H9 (cell line): ENCODE measurements around the gene SDHB. TPM values are rescaled to one million over a fixed set of nuclear protein-coding genes. Genes with fewer than 3 reads are reported as not detected.
A peak's percentile ranks its signal among the peaks of the same experiment; 100 is the strongest.

Experiments used
- DNase-seq: peaks from one replicate; pipeline ENCODE4 v3.0.0-alpha.2; 2017
- H2AFZ ChIP-seq: one replicate; pipeline ENCODE4 v1.6.1; 2013; ENCODE audit warnings: mild to moderate bottlenecking, low read length, control low read depth, moderate library complexity
- H2AK5ac ChIP-seq: 2 replicates; pipeline ENCODE4 v1.6.1; 2013; ENCODE audit warnings: low read length, control low read depth, mixed read lengths; ENCODE audit not compliant: insufficient read length
- H2BK120ac ChIP-seq: one replicate; pipeline ENCODE4 v1.6.1; 2013; ENCODE audit warnings: low read depth, mild to moderate bottlenecking, low read length, control low read depth, inconsistent platforms; ENCODE audit not compliant: poor library complexity, severe bottlenecking
- H2BK12ac ChIP-seq: 2 replicates; pipeline ENCODE4 v1.6.1; 2013; ENCODE audit warnings: low read length, control low read depth, mixed read lengths, low read depth; ENCODE audit not compliant: insufficient read length
- H2BK15ac ChIP-seq: 2 replicates; pipeline ENCODE4 v1.6.1; 2013; ENCODE audit warnings: low read depth, low read length, control low read depth
- H2BK20ac ChIP-seq: one replicate; pipeline ENCODE4 v1.6.1; 2013; ENCODE audit warnings: low read depth, mild to moderate bottlenecking, low read length, control low read depth, inconsistent platforms; ENCODE audit not compliant: poor library complexity, severe bottlenecking
- H2BK5ac ChIP-seq: 2 replicates; pipeline ENCODE4 v1.6.1; 2013; ENCODE audit warnings: low read length, control low read depth, mixed read lengths; ENCODE audit not compliant: insufficient read length
- H3K14ac ChIP-seq: 2 replicates; pipeline ENCODE4 v1.6.1; 2013; ENCODE audit warnings: low read length, control low read depth; ENCODE audit not compliant: insufficient read depth
- H3K18ac ChIP-seq: 2 replicates; pipeline ENCODE4 v1.6.1; 2013; ENCODE audit warnings: low read depth, mild to moderate bottlenecking, mixed read lengths, low read length, control low read depth; ENCODE audit not compliant: insufficient read length
- H3K23ac ChIP-seq: 2 replicates; pipeline ENCODE4 v1.6.1; 2013; ENCODE audit warnings: low read length, control low read depth, mixed read lengths, low read depth; ENCODE audit not compliant: insufficient read length
- H3K23me2 ChIP-seq: 2 replicates; pipeline ENCODE4 v1.6.1; 2013; ENCODE audit warnings: low read depth, mild to moderate bottlenecking, mixed read lengths, low read length, control low read depth; ENCODE audit not compliant: insufficient read length, poor library complexity, severe bottlenecking
- H3K27ac ChIP-seq: 2 replicates; pipeline ENCODE4 v1.5.1; 2013; ENCODE audit warnings: low read length, control low read depth, mixed read lengths, low read depth; ENCODE audit not compliant: insufficient read length
- H3K27me3 ChIP-seq: 2 replicates; pipeline ENCODE4 v1.6.1; 2013; ENCODE audit warnings: low read length, control low read depth, inconsistent platforms; ENCODE audit not compliant: insufficient read depth
- H3K4ac ChIP-seq: 2 replicates; pipeline ENCODE4 v1.6.1; 2013; ENCODE audit warnings: low read depth, mild to moderate bottlenecking, control low read depth, inconsistent platforms, low read length, moderate library complexity
- H3K4me1 ChIP-seq: 2 replicates; pipeline ENCODE4 v1.6.1; 2013; ENCODE audit warnings: low read length, control low read depth, inconsistent platforms; ENCODE audit not compliant: insufficient read depth
- H3K4me2 ChIP-seq: 2 replicates; pipeline ENCODE4 v1.6.1; 2013; ENCODE audit warnings: low read length, control low read depth, mixed read lengths; ENCODE audit not compliant: insufficient read length, insufficient read depth
- H3K56ac ChIP-seq: 2 replicates; pipeline ENCODE4 v1.6.1; 2013; ENCODE audit warnings: low read depth, mild to moderate bottlenecking, mixed read lengths, low read length, control low read depth; ENCODE audit not compliant: insufficient read length
- H3K79me1 ChIP-seq: 2 replicates; pipeline ENCODE4 v1.6.1; 2013; ENCODE audit warnings: low read depth, mild to moderate bottlenecking, moderate library complexity, low read length, control low read depth, inconsistent platforms; ENCODE audit not compliant: insufficient read depth, poor library complexity, severe bottlenecking
- H3K79me2 ChIP-seq: 2 replicates; pipeline ENCODE4 v1.6.1; 2013; ENCODE audit warnings: low read length, control low read depth, inconsistent platforms; ENCODE audit not compliant: insufficient read depth
- H3K9ac ChIP-seq: 2 replicates; pipeline ENCODE4 v1.6.1; 2013; ENCODE audit warnings: low read length, control low read depth, mixed read lengths; ENCODE audit not compliant: insufficient read length; ENCODE audit errors: extremely low read depth
- H3K9me3 ChIP-seq: one replicate; pipeline ENCODE4 v1.6.1; 2013; ENCODE audit warnings: low read depth, low read length, inconsistent platforms; ENCODE audit not compliant: control insufficient read depth
- H3T11ph ChIP-seq: one replicate; pipeline ENCODE4 v1.6.1; 2013; ENCODE audit warnings: mild to moderate bottlenecking, low read length, control low read depth, inconsistent platforms
- H4K20me1 ChIP-seq: one replicate; pipeline ENCODE4 v1.6.1; 2013; ENCODE audit not compliant: control insufficient read depth, insufficient read length, insufficient read depth
- H4K5ac ChIP-seq: 2 replicates; pipeline ENCODE4 v1.6.1; 2013; ENCODE audit warnings: low read depth, mild to moderate bottlenecking, mixed read lengths, low read length, control low read depth; ENCODE audit not compliant: insufficient read length
- H4K8ac ChIP-seq: replicated peaks from 2 replicates; pipeline ENCODE4 v1.6.1; 2013; ENCODE audit warnings: low read length, control low read depth, mixed read lengths, low read depth; ENCODE audit not compliant: insufficient read length
- H4K91ac ChIP-seq: 2 replicates; pipeline ENCODE4 v1.6.1; 2013; ENCODE audit warnings: low read depth, mild to moderate bottlenecking, moderate library complexity, mixed read lengths, low read length, control low read depth; ENCODE audit not compliant: insufficient read length
- H3K27ac Mint-ChIP-seq, 3 experiments: 2 replicates in 2 of 3; 3 replicates in 1 of 3; pipeline ENCODE4 v1.8.0; 2020 to 2021; ENCODE audit warnings: mixed read lengths in 3 of 3, mild to moderate bottlenecking in 1 of 3, moderate library complexity in 1 of 3
- H3K27me3 Mint-ChIP-seq: 2 replicates; pipeline ENCODE4 v1.8.0; 2021; ENCODE audit warnings: low read depth, mild to moderate bottlenecking, moderate library complexity, mixed read lengths
- H3K36me3 Mint-ChIP-seq, 3 experiments: 2 replicates in 2 of 3; 3 replicates in 1 of 3; pipeline ENCODE4 v1.8.0; 2020 to 2021; ENCODE audit warnings: low read depth in 3 of 3, mixed read lengths in 3 of 3; ENCODE audit not compliant: insufficient read depth in 1 of 3
- H3K4me1 Mint-ChIP-seq, 2 experiments: 2 replicates each; pipeline ENCODE4 v1.8.0; 2020; ENCODE audit warnings: mixed read lengths in 2 of 2
- H3K4me3 Mint-ChIP-seq, 2 experiments: 2 replicates in 1 of 2; 3 replicates in 1 of 2; pipeline ENCODE4 v1.8.0; 2020 to 2021; ENCODE audit warnings: mild to moderate bottlenecking in 2 of 2, mixed read lengths in 2 of 2, moderate library complexity in 1 of 2
- H3K9me3 Mint-ChIP-seq, 2 experiments: 2 replicates in 1 of 2; 3 replicates in 1 of 2; pipeline ENCODE4 v1.8.0; 2020; ENCODE audit warnings: mild to moderate bottlenecking in 2 of 2, mixed read lengths in 2 of 2, moderate library complexity in 1 of 2
- WGBS: extraction: QIAGEN DNeasy Blood & Tissue Kit; methylation state at CpG from one replicate; pipeline ENCODE4 v1.1.7; 2013; ENCODE audit warnings: missing lambda C conversion rate, low lambda C conversion rate, mixed read lengths; ENCODE audit not compliant: insufficient read length; ENCODE audit errors: extremely low coverage; 5-methylcytosine and 5-hydroxymethylcytosine counted together
- long read RNA-seq: library from polyadenylated mRNA; unstranded; transcript quantifications from one replicate; pipeline ENCODE4 v2.0.0, GENCODE V29; 2020
- total RNA-seq: library from RNA; stranded (reverse); gene quantifications from 2 replicates; pipeline ENCODE4 v1.2.1, GENCODE V29; 2021
- TF ChIP-seq, protein P1 (sequence below): fragments of 200-600 bp; sonication (generic); conservative IDR thresholded peaks from 3 replicates; pipeline ENCODE4 v1.8.0; 2021; ENCODE audit warnings: antibody characterized with exemption, mild to moderate bottlenecking

Gene SDHB
- 76.7 and 77.5 TPM in 2 replicates for total RNA-seq
- long read RNA-seq, transcript SDHB-201 (8 exons, 1,153 nt) = major isoform, 168 of 191 reads
- long read RNA-seq, partial matches to known transcripts = 16 of 191 reads
- long read RNA-seq, other reads (novel, unspliced or antisense) = 5 of 191 reads

- no peak within 1 kb of the TSS for H2BK20ac ChIP-seq
- H3K79me1 ChIP-seq = peaks cover 12% of the 10 kb centered on the region
- H3K23ac ChIP-seq = no peak within 1 kb of the TSS
- H2AK5ac ChIP-seq = no peak within 1 kb of the TSS
- peaks cover 6% of the 10 kb centered on the region; the same call in 1 of the 2 replicates for H3K4me1 ChIP-seq
- H4K20me1 ChIP-seq = no peaks in the 10 kb centered on the region
- Mint-ChIP-seq H3K9me3 (no peaks in the 10 kb centered on the region), H3K27ac (peak within 1 kb of the TSS; percentile 96 to 99 (median 97)), H3K27me3 (peaks cover 12% of the 10 kb centered on the region), H3K36me3 (peaks cover 0 to 20% (median 6%) of the 10 kb centered on the region in 3 experiments; a peak in 4 of 7 replicates), H3K4me3 (peak within 1 kb of the TSS; percentile 99), H3K4me1 (peaks cover 4 to 15% of the 10 kb centered on the region in 2 experiments)
- no CpG with 5 or more reads among the region's 44 CpGs for WGBS
- no peak within 1 kb of the TSS for H3T11ph ChIP-seq
- peak within 1 kb of the TSS; percentile 95 for H3K4me2 ChIP-seq
- H3K79me2 ChIP-seq = peaks cover 11% of the 10 kb centered on the region
- no peak within 1 kb of the TSS for H3K27ac ChIP-seq
- peaks cover 5% of the 10 kb centered on the region for H3K23me2 ChIP-seq
- no peak within 1 kb of the TSS for H4K8ac ChIP-seq
- no peak within 1 kb of the TSS for H3K18ac ChIP-seq
- peaks cover 2% of the 10 kb centered on the region; the same call in 1 of the 2 replicates for H3K27me3 ChIP-seq
- H4K91ac ChIP-seq = no peak within 1 kb of the TSS
- H2AFZ ChIP-seq = no peak within 1 kb of the TSS
- H3K14ac ChIP-seq = peak within 1 kb of the TSS; percentile 72
- no peak within 1 kb of the TSS for H2BK15ac ChIP-seq
- peak; percentile 99 for DNase-seq
- TF ChIP-seq, protein P1, sequence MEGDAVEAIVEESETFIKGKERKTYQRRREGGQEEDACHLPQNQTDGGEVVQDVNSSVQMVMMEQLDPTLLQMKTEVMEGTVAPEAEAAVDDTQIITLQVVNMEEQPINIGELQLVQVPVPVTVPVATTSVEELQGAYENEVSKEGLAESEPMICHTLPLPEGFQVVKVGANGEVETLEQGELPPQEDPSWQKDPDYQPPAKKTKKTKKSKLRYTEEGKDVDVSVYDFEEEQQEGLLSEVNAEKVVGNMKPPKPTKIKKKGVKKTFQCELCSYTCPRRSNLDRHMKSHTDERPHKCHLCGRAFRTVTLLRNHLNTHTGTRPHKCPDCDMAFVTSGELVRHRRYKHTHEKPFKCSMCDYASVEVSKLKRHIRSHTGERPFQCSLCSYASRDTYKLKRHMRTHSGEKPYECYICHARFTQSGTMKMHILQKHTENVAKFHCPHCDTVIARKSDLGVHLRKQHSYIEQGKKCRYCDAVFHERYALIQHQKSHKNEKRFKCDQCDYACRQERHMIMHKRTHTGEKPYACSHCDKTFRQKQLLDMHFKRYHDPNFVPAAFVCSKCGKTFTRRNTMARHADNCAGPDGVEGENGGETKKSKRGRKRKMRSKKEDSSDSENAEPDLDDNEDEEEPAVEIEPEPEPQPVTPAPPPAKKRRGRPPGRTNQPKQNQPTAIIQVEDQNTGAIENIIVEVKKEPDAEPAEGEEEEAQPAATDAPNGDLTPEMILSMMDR = no peak
- H3K9me3 ChIP-seq = no peaks in the 10 kb centered on the region
- peak within 1 kb of the TSS; percentile 69 for H3K9ac ChIP-seq
- no peak within 1 kb of the TSS for H3K4ac ChIP-seq
- H2BK12ac ChIP-seq = no peak within 1 kb of the TSS
- H4K5ac ChIP-seq = no peak within 1 kb of the TSS
- H3K56ac ChIP-seq = no peak within 1 kb of the TSS
- H2BK5ac ChIP-seq = no peak within 1 kb of the TSS
- no peak within 1 kb of the TSS for H2BK120ac ChIP-seq
Observed at GRCh38 chr1:17053685-17054410, at the start of gene SDHB. TSS of gene SDHB (minus strand) at chr1:17054032. CDS start at chr1:17054019, 13 bp downstream.
